ENCODE data around the gene H19. TPM values are rescaled to one million over a fixed set of nuclear protein-coding genes. Genes with fewer than 3 reads are reported as not detected.
A peak's percentile ranks its signal among the peaks of the same experiment; 100 is the strongest.

The H19 gene
- total and polyA plus RNA-seq, 9 donors, result 113 to 2,888 (median 601) TPM

GRCh38 chr11:1958367-1958766 is 39.3 kb downstream of the H19 start:
- no peak overlapping the region for H3K4me3 ChIP-seq
- H3K36me3 ChIP-seq, result no peaks in the 10 kb centered on the region
- no CpG with 5 or more reads among the region's 18 CpGs for WGBS, 3 donors
- TF ChIP-seq CTCF (IDR thresholded peaks at IDR 0.05), result no peak
- no peak for TF ChIP-seq EP300 (IDR thresholded peaks at IDR 0.05)
- no peak for TF ChIP-seq POLR2A (IDR thresholded peaks at IDR 0.05)
- H3K27me3 ChIP-seq, result no peaks in the 10 kb centered on the region
- intact Hi-C loops (cut with DNase I), result no loop called here
- no peaks in the 10 kb centered on the region for H3K4me1 ChIP-seq (ENCODE audit: insufficient read depth)
- peak in 1 of 5 donors; percentile 13 for DNase-seq
- no peak overlapping the region for H3K27ac ChIP-seq
- no peaks in the 10 kb centered on the region for H3K9me3 ChIP-seq

- Histone ChIP-seq H3K4me3 (no peak overlapping the region), H3K27ac (peak overlapping the region in 1 of 2 donors; percentile 64), H3K9me3 (no peaks in the 10 kb centered on the region), H3K27me3 (no peaks in the 10 kb centered on the region), H3K36me3 (no peaks in the 10 kb centered on the region), H3K4me1 (ENCODE audit: insufficient read depth) (no peaks in the 10 kb centered on the region)
- no peak for TF ChIP-seq POLR2A (IDR thresholded peaks at IDR 0.05)
- no peak for TF ChIP-seq CTCF (IDR thresholded peaks at IDR 0.05)
- no peak for TF ChIP-seq EP300 (IDR thresholded peaks at IDR 0.05)
- 0 to 52% methylated on average over 1 to 5 of the region's 23 CpGs; no CpG with 5 or more reads in 1 of the 3 donors for WGBS, 3 donors
- peak in 4 of 5 donors; percentile 29 to 58 (median 42) for DNase-seq
- intact Hi-C loops (cut with DNase I), result no loop called here
These were observed 44.0 kb downstream of the H19 start for GRCh38 chr11:1953489-1954266.

GRCh38 chr11:1952806-1953482 is 44.7 kb downstream of the H19 start:
- Histone ChIP-seq H3K4me3 (no peak overlapping the region), H3K27me3 (no peaks in the 10 kb centered on the region), H3K36me3 (no peaks in the 10 kb centered on the region), H3K4me1 (ENCODE audit: insufficient read depth) (no peaks in the 10 kb centered on the region), H3K27ac (peak overlapping the region in 1 of 2 donors; percentile 64), H3K9me3 (no peaks in the 10 kb centered on the region)
- no CpG with 5 or more reads among the region's 29 CpGs for WGBS, 3 donors
- peak in 3 of 5 donors; percentile 14 to 44 (median 41) for DNase-seq
- intact Hi-C loops (cut with DNase I), result no loop called here
- TF ChIP-seq EP300 (IDR thresholded peaks at IDR 0.05) (no peak), CTCF (IDR thresholded peaks at IDR 0.05) (no peak), POLR2A (IDR thresholded peaks at IDR 0.05) (no peak)

- Histone ChIP-seq H3K9me3 (no peaks in the 10 kb centered on the region), H3K27ac (no peak overlapping the region), H3K36me3 (no peaks in the 10 kb centered on the region), H3K4me3 (no peak overlapping the region), H3K4me1 (ENCODE audit: insufficient read depth) (no peaks in the 10 kb centered on the region), H3K27me3 (no peaks in the 10 kb centered on the region)
- no CpG with 5 or more reads among the region's 15 CpGs for WGBS, 3 donors
- intact Hi-C loops (cut with DNase I), result loop anchor here in 2 of 4 donors (10.0 kb wide), 1 partner anchor 55 kb away; the partner anchor contains the start of gene PRR33 (in 2 of the 2)
- no peak for DNase-seq
- TF ChIP-seq EP300 (IDR thresholded peaks at IDR 0.05) (no peak), POLR2A (IDR thresholded peaks at IDR 0.05) (no peak), CTCF (IDR thresholded peaks at IDR 0.05) (no peak)
These were observed 47.7 kb downstream of the H19 start for GRCh38 chr11:1949922-1950321.

Data from ovary (tissue), 9 donors.